ENCODE measurements around the gene GPR151. TPM values are rescaled to one million over a fixed set of nuclear protein-coding genes. Genes with fewer than 3 reads are reported as not detected.
"Not testable (repeated sequence)": the region's sequence is repeated elsewhere in the genome, so short reads cannot be mapped to it uniquely, and the experiment has no call there.

Gene GPR151
- not detected for total RNA-seq
- total RNA-seq, result 0 reads per million in 2 donors

DNA sequence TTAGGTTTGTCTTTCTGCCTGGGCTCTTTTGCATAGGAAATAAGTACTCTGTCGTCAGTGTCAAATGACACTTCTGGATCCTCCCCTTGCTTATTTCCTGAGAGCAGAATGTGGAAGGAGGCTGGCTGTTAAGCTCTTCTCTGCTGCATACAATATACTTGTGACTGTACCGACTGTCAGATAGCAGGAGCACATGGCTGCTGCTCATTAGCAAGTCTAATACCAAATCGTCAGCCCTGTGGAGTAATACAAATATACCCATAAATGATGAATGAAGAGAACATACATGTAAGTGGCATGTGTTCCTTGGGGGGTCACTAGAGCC, at the start of gene GPR151:
GPR151 (minus strand) TSS at position 40 of the 325 bp plus-strand sequence. CDS start 77 bp downstream, outside the sequence.
- Mint-ChIP-seq H3K36me3 (ENCODE audit: low read depth) (no peaks in the 10 kb centered on the region), H3K4me1 (peaks cover 4% of the 10 kb centered on the region), H3K27ac (no peak within 1 kb of the TSS), H3K4me3 (no peak within 1 kb of the TSS), H3K27me3 (peaks cover 6% of the 10 kb centered on the region)
- ATAC-seq, result no peak
- H3K9me3 ChIP-seq (ENCODE audit: control insufficient read depth, low read length, poor library complexity, severe bottlenecking), result no peaks in the 10 kb centered on the region
- no peak for DNase-seq

DNA sequence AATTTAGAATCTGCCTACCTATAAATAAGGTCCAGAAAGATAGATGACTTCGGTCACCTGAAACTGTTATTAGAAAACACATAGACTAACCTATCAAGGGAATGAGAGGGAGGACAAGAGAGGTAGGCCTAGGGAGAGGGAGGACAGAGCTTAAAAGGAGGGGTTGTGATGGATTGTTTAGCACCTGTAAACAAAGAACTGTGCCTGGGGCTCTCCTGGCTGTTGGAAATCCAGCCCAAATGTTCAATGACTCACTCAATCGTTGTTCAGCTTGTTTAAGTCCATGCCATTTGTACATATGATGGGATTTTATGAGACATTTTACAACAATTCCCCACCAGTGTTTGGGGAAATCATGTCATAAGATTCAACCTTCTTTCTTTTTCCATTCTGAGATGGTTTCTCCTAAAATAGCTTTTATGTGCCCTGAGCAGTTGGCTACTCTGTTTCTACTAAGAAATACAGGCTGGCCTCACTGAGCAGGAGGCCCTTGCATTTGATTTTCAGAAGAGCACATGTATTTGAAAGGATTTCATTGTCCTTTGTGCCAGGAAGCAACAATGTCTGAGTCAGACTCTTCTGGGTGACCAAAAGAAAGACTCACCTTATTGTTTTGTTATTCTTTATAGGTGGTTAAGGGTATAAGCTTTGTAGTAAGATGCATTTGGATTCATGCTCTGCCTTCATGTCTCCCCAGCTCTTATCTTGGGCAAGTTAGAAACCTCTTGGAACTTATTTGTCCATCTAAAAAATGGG, 48.2 kb upstream of the GPR151 start:
- Mint-ChIP-seq H3K4me1 (peaks cover 5% of the 10 kb centered on the region), H3K4me3 (no peak overlapping the region), H3K36me3 (ENCODE audit: low read depth) (no peaks in the 10 kb centered on the region), H3K27ac (no peak overlapping the region), H3K27me3 (peaks cover 12% of the 10 kb centered on the region)
- no peak for DNase-seq
- H3K9me3 ChIP-seq (ENCODE audit: control insufficient read depth, low read length, poor library complexity, severe bottlenecking), result no peaks in the 10 kb centered on the region
- no peak for ATAC-seq

DNA sequence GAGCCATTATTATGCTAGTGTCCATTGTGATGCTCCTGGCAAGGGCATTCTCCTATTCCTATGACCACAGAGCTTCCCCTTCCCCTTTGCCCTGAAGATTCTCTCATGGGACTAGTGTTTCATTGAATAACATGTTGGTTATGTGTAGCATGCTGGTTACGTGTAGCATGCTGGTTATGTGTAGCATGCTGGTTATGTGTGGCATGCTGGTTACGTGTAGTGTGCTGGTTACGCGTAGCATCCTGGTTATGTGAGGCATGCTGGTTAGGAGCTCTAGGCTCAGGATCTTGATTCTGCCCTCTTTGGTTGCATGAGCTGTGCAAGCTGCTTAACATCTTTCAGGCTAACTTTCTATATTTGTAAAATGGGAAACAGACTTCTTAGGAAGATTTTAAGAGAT, 46.5 kb upstream of the GPR151 start:
- H3K27me3 Mint-ChIP-seq, result peaks cover 18% of the 10 kb centered on the region
- DNase-seq (no peak), ATAC-seq (no peak)
- no peak overlapping the region for H3K27ac Mint-ChIP-seq
- H3K4me3 Mint-ChIP-seq, result no peak overlapping the region
- H3K9me3 ChIP-seq (ENCODE audit: control insufficient read depth, low read length, poor library complexity, severe bottlenecking), result no peaks in the 10 kb centered on the region
- no peaks in the 10 kb centered on the region for H3K36me3 Mint-ChIP-seq (ENCODE audit: low read depth)
- H3K4me1 Mint-ChIP-seq, result peaks cover 5% of the 10 kb centered on the region

DNA sequence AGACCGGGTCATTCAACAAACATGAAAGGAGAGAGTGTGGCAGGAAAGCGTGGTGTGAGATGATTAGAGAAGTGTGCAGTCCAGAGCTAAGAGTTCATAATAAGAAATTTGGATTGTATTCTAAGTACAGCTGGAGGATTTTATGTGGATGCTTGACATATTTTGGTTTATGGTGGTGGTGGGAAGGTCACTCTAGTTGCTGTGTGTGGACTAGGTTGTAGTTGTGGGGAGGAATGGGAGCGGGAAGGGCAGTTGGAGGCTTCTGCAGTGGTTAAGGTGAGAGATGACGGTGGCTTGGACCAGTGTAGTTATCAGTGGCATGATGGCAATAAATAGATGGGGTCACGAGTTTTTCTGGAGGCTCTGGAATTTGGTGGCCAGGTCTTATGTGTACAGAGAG, 45.7 kb upstream of the GPR151 start:
- H3K9me3 ChIP-seq (ENCODE audit: control insufficient read depth, low read length, poor library complexity, severe bottlenecking), result no peaks in the 10 kb centered on the region
- no peaks in the 10 kb centered on the region for H3K36me3 Mint-ChIP-seq (ENCODE audit: low read depth)
- no peak overlapping the region for H3K27ac Mint-ChIP-seq
- peaks cover 5% of the 10 kb centered on the region for H3K4me1 Mint-ChIP-seq
- DNase-seq (no peak), ATAC-seq (no peak)
- no peak overlapping the region for H3K4me3 Mint-ChIP-seq
- H3K27me3 Mint-ChIP-seq, result peaks cover 20% of the 10 kb centered on the region

DNA sequence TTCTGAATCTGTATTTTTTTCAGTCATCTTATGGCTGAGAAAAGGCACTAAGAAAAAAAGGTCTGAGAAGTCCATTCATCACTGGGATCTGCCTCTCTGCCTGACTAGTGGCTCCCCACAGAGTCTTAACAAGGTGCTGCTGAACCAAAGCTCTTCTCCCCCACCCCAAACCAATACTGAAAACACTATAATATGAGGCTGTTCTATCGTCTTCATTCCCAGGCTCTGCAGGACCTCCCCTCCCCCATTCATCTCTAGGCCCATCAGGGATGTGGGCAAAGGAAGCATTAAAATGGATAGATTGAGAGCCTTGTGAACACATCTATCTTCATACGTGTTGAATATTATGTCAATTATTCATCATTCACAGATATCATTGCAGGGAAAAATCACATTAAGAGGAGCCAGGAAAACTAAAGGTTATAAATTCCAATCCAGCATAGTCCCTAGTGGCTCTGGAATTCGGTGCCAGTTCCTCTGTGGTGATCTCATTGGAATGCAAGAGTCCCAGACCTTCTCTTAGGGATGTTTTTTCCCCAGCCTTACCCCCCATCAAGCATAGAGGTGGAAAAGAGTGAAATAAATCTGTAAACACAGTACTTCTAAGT, 44.3 kb upstream of the GPR151 start:
- Mint-ChIP-seq H3K4me1 (no peaks in the 10 kb centered on the region), H3K36me3 (ENCODE audit: low read depth) (no peaks in the 10 kb centered on the region), H3K27me3 (peaks cover 27% of the 10 kb centered on the region), H3K4me3 (no peak overlapping the region), H3K27ac (no peak overlapping the region)
- ATAC-seq (no peak), DNase-seq (no peak)
- no peaks in the 10 kb centered on the region for H3K9me3 ChIP-seq (ENCODE audit: control insufficient read depth, low read length, poor library complexity, severe bottlenecking)

DNA sequence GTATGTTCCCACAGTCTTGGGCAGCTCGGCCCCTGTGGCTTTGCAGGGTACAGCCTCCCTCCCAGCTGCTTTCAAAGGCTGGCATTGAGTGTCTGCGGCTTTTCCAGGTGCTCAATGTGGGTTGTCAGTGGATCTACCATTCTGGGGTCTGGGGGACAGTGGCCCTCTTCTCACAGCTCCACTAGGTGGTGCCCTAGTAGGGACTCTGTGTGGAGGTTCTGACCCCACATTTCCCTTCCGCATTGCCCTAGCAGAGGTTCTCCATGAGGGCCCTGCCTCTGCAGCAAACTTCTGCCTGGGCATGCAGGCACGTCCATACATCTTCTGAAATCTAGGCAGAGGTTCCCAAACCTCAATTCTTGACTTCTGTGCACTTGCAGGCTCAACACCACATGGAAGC, 40.9 kb upstream of the GPR151 start:
- not testable (repeated sequence) for DNase-seq; H3K4me1 Mint-ChIP-seq; ATAC-seq; H3K36me3 Mint-ChIP-seq (ENCODE audit: low read depth); H3K27ac Mint-ChIP-seq; H3K9me3 ChIP-seq (ENCODE audit: control insufficient read depth, low read length, poor library complexity, severe bottlenecking); H3K4me3 Mint-ChIP-seq
- H3K27me3 Mint-ChIP-seq, result peaks cover 26% of the 10 kb centered on the region

DNA sequence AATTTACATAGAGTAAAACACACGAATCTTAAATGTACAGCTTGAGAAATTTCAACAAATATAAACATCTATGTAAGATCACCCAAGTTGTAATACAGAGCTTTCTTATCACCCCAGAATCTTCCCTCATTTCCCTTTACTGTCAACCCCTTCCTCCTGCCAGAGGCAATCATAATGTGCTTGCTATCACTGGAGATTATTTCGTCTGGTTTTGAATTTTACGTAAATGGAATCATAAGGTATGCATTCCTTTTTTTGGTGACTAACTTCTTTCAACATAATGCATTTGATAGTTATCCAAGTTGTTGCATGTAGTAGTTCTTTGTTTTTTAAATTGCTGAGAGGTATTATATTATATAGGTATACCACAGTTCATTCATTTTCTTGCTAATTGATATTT, 37.5 kb upstream of the GPR151 start:
- Mint-ChIP-seq H3K4me3 (no peak overlapping the region), H3K27ac (no peak overlapping the region), H3K36me3 (ENCODE audit: low read depth) (no peaks in the 10 kb centered on the region), H3K4me1 (no peaks in the 10 kb centered on the region), H3K27me3 (peaks cover 48% of the 10 kb centered on the region)
- H3K9me3 ChIP-seq (ENCODE audit: control insufficient read depth, low read length, poor library complexity, severe bottlenecking), result no peaks in the 10 kb centered on the region
- no peak for ATAC-seq
- no peak for DNase-seq

DNA sequence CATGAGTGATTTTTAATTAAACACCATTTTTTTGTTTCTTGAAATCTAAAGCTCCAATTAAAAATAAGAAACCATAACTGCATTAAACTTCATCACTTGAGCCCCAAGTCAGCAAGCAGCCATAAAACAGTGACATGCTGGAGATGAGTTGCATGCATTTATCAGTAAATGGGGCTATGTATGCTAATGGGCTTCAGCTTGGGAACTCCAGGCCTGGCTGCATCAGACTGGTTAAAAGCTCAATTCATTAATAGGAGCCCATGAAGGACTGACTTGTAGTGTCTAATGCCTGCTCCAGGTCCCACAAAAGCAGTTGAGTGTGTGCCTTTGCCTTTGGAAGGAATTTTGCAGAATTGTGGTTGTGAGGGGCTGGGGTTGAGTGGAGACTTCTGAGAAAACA, 33.6 kb upstream of the GPR151 start:
- DNase-seq, result no peak
- H3K9me3 ChIP-seq (ENCODE audit: control insufficient read depth, low read length, poor library complexity, severe bottlenecking), result no peaks in the 10 kb centered on the region
- H3K4me1 Mint-ChIP-seq, result no peaks in the 10 kb centered on the region
- no peaks in the 10 kb centered on the region for H3K36me3 Mint-ChIP-seq (ENCODE audit: low read depth)
- H3K27me3 Mint-ChIP-seq, result peaks cover 33% of the 10 kb centered on the region
- no peak overlapping the region for H3K4me3 Mint-ChIP-seq
- ATAC-seq, result no peak
- H3K27ac Mint-ChIP-seq, result no peak overlapping the region

DNA sequence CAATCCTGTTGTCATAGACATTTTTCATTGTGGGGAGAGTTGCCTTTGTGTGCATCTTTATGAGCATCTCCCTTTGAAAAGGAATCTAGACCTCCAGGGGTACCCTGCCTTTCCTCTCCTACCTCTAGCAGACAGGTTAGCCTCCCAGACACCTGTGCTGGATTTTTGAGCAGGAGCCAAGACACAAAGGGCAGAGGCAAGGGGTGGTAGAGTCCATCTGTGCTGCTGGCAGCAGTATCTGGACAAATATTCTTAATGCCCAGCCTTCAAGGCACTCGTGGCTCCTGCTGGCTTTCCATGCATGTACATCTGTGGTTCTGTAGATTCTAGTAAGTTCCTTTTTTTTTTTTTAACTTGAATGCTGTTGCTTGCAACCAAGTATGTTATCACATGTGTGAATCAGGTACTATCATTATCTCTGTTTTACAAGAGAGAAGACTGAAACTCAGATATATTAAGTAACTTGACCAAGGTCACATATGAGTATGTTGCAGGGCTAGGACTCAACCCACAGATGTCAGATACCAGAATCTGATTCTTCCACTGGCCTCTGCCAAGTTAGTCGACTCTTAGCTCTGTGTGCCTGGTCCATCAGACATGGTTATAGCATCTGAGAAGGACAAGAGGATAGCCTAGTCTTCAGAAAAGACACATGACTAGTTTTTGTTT, 32.9 kb upstream of the GPR151 start:
- ATAC-seq (no peak), DNase-seq (no peak)
- H3K27ac Mint-ChIP-seq, result no peak overlapping the region
- peaks cover 26% of the 10 kb centered on the region for H3K27me3 Mint-ChIP-seq
- no peaks in the 10 kb centered on the region for H3K36me3 Mint-ChIP-seq (ENCODE audit: low read depth)
- H3K9me3 ChIP-seq (ENCODE audit: control insufficient read depth, low read length, poor library complexity, severe bottlenecking), result no peaks in the 10 kb centered on the region
- H3K4me3 Mint-ChIP-seq, result no peak overlapping the region
- no peaks in the 10 kb centered on the region for H3K4me1 Mint-ChIP-seq

DNA sequence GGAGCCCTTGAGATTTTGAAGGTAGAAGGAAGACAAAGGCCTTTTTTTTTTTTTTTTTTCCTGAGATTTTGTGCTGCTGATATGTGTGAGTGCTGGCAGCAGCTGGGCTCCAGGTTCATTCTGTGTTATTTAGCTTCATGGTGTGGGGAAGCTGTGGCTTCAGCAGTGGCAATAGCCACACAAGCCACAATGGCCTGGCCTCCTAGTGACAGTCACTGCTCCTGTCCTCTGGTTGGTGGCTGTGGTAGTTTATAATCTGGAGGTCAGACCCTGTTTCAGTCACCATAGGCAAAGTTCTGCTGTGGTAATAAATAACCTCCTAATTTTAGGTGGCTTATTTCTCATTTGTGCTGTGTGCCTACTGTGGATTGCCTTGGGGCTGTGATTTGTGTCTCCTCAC, 28.2 kb upstream of the GPR151 start:
- H3K36me3 Mint-ChIP-seq (ENCODE audit: low read depth), result no peaks in the 10 kb centered on the region
- H3K4me3 Mint-ChIP-seq, result no peak overlapping the region
- H3K27me3 Mint-ChIP-seq, result peaks cover 10% of the 10 kb centered on the region
- ATAC-seq (no peak), DNase-seq (no peak)
- no peak overlapping the region for H3K27ac Mint-ChIP-seq
- peaks cover 2% of the 10 kb centered on the region for H3K4me1 Mint-ChIP-seq
- no peaks in the 10 kb centered on the region for H3K9me3 ChIP-seq (ENCODE audit: control insufficient read depth, low read length, poor library complexity, severe bottlenecking)

DNA sequence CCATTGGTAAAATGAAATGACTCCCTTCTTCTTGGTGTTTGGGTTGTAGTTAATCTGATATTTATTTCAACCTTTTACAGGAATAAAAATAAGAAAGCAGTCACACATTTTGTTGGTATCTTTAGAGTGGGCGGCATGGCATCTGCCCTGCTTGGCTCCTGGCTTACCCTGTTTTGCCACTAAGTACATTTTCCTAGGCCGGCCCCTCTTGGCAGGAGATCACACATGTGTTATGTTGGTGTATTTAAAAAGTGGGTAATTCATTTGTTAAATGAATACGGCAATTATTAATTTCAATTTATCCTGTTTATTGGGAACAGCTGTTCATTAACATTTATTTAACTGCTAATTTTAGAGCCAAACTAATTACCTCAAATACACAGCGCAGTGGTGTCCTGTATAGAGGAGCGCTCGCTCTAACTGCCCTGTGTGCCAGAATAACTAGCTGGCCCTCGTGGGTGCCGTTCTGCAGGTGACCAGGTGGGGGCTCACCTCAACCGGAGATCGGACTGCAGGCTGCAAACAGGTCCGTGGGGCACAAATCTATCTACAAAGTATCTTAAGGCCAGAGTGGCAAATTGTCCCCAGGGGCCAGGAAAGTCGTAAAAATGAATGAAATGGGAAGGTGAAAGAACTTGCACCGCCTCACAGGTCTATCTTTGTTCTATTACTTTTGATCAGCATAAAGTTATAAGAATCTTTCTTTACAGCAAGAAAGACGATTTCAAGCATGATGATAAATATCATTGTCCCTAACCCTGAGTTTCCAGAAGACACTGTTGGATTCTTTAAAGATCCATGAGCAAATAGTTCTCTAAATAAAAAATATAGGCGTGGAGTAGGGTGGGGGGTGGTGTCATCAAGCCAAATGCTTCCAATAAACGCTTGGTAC, 26.2 kb upstream of the GPR151 start:
- ATAC-seq, result peak; percentile 93
- H3K4me3 Mint-ChIP-seq, result peak overlapping the region; percentile 15
- DNase-seq, result peak; percentile 40 to 62 (median 46)
- H3K27me3 Mint-ChIP-seq, result peaks cover 5% of the 10 kb centered on the region
- no peaks in the 10 kb centered on the region for H3K9me3 ChIP-seq (ENCODE audit: control insufficient read depth, low read length, poor library complexity, severe bottlenecking)
- no peak overlapping the region for H3K27ac Mint-ChIP-seq
- peaks cover 2% of the 10 kb centered on the region for H3K4me1 Mint-ChIP-seq
- H3K36me3 Mint-ChIP-seq (ENCODE audit: low read depth), result no peaks in the 10 kb centered on the region

DNA sequence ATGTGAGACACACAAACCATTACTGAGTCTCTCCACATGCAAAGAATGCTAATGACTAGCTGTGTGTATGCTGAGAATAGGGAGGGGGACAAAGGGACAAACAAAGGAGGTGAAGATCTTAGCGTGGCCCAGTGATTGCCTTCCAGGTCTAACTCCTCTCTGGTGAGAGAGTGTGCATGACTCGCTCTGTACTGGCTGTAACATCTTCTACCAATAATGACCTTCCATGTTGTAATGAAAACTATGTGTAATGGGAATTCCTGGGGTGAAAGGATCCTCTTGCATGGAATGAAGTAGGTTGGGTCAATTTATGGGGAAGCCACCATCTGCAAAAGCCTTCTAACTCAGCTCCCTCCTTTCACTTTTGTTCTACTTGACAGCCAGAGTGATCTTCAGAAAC, 24.4 kb upstream of the GPR151 start:
- no peaks in the 10 kb centered on the region for H3K9me3 ChIP-seq (ENCODE audit: control insufficient read depth, low read length, poor library complexity, severe bottlenecking)
- DNase-seq (no peak), ATAC-seq (no peak)
- peaks cover 5% of the 10 kb centered on the region for H3K4me1 Mint-ChIP-seq
- H3K27ac Mint-ChIP-seq, result no peak overlapping the region
- H3K27me3 Mint-ChIP-seq, result peaks cover 12% of the 10 kb centered on the region
- H3K36me3 Mint-ChIP-seq (ENCODE audit: low read depth), result no peaks in the 10 kb centered on the region
- no peak overlapping the region for H3K4me3 Mint-ChIP-seq

DNA sequence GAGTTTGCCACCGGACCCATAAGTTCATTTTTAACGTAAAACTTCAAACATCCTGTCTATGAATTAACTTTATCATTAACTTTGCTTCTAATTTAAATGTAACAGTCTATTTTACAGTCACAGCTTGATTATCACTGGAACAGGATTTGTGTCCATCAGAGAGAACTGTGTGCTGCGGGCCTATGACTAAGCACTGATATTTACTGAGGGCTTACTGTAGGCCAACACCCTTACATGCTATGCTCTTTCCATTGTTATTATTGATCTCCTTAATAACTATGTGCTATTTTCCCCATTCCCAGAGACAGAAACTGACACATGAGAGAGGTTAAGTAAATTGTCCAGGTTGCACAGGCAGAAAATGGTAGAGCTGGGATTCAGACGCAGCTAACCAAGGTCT, 24.0 kb upstream of the GPR151 start:
- ATAC-seq, result no peak
- H3K4me1 Mint-ChIP-seq, result peaks cover 5% of the 10 kb centered on the region
- H3K9me3 ChIP-seq (ENCODE audit: control insufficient read depth, low read length, poor library complexity, severe bottlenecking), result no peaks in the 10 kb centered on the region
- no peak for DNase-seq
- peaks cover 12% of the 10 kb centered on the region for H3K27me3 Mint-ChIP-seq
- no peak overlapping the region for H3K27ac Mint-ChIP-seq
- no peaks in the 10 kb centered on the region for H3K36me3 Mint-ChIP-seq (ENCODE audit: low read depth)
- no peak overlapping the region for H3K4me3 Mint-ChIP-seq
